ENCODE results near the gene MDH2.
"Not testable (repeated sequence)": the region's sequence is repeated elsewhere in the genome, so short reads cannot be mapped to it uniquely, and the experiment has no call there.

Gene MDH2

GRCh38 chr7:76072243-76073148 lies 24.6 kb downstream of the MDH2 start:
- DNase-seq: no peak

- DNase-seq: no peak
Measured at GRCh38 chr7:76073335-76073990, 25.6 kb downstream of the MDH2 start.

GRCh38 chr7:76074306-76074971 lies 26.5 kb downstream of the MDH2 start:
- no peak for DNase-seq

GRCh38 chr7:76074972-76075370 lies 27.1 kb downstream of the MDH2 start:
- no peak for DNase-seq

- DNase-seq: no peak
Measured at GRCh38 chr7:76076995-76077394, 29.1 kb downstream of the MDH2 start.

- no peak for DNase-seq
Measured at GRCh38 chr7:76077435-76077834, 29.5 kb downstream of the MDH2 start.

- DNase-seq: no peak
Measured at GRCh38 chr7:76080204-76080603, 32.3 kb downstream of the MDH2 start.

- DNase-seq: not testable (repeated sequence)
Measured at GRCh38 chr7:76084115-76084514, 36.2 kb downstream of the MDH2 start.

GRCh38 chr7:76086070-76086469 lies 38.2 kb downstream of the MDH2 start:
- DNase-seq: no peak

- not testable (repeated sequence) for DNase-seq
Measured at GRCh38 chr7:76087362-76087791, 39.5 kb downstream of the MDH2 start.

- DNase-seq: no peak
Measured at GRCh38 chr7:76089865-76090475, 42.1 kb downstream of the MDH2 start.

- DNase-seq: no peak
Measured at GRCh38 chr7:76091506-76091905, 43.6 kb downstream of the MDH2 start.

- not testable (repeated sequence) for DNase-seq
Measured at GRCh38 chr7:76093531-76093930, 45.6 kb downstream of the MDH2 start.

GRCh38 chr7:76094326-76094725 lies 46.4 kb downstream of the MDH2 start:
- not testable (repeated sequence) for DNase-seq

- no peak for DNase-seq
Measured at GRCh38 chr7:76095908-76096307, 48.0 kb downstream of the MDH2 start.

- not testable (repeated sequence) for DNase-seq
Measured at GRCh38 chr7:76101693-76102437, 54.0 kb downstream of the MDH2 start.

- DNase-seq: not testable (repeated sequence)
Measured at GRCh38 chr7:76103788-76104187, 55.9 kb downstream of the MDH2 start.

GRCh38 chr7:76106130-76106529 lies 58.2 kb downstream of the MDH2 start:
- DNase-seq: not testable (repeated sequence)

GRCh38 chr7:76106893-76107292 lies 59.0 kb downstream of the MDH2 start:
- no peak for DNase-seq

GRCh38 chr7:76108540-76109233 lies 60.8 kb downstream of the MDH2 start:
- no peak for DNase-seq

- DNase-seq: not testable (repeated sequence)
Measured at GRCh38 chr7:76113042-76113630, 65.2 kb downstream of the MDH2 start.
